K562 (cell line): Measurements from ENCODE around the gene MLLT11. TPM values are rescaled to one million over a fixed set of nuclear protein-coding genes. Genes with fewer than 3 reads are reported as not detected.

ENCODE experiments used
- AFF1 ChIP-seq, 2 experiments: fragments of 450-650 bp; IDR thresholded peaks; 2 replicates each; pipeline ENCODE4 v1.6.1; 2018; ENCODE audit warnings: mild to moderate bottlenecking in 2 of 2, low read depth in 1 of 2; ENCODE audit not compliant: partially characterized antibody in 2 of 2
- C11orf30 ChIP-seq: fragments of 450-650 bp; IDR thresholded peaks from 2 replicates; pipeline ENCODE4 v1.6.1; 2016; ENCODE audit warnings: low read depth, mild to moderate bottlenecking
- CTCF ChIP-seq, 3 experiments: IDR thresholded peaks in 2 of 3; conservative IDR thresholded peaks in 1 of 3; 2 replicates each; pipeline ENCODE4 v1.5.1; 2011 to 2012; ENCODE audit warnings: low read length in 3 of 3, mild to moderate bottlenecking in 3 of 3, control low read depth in 2 of 3, improper control_type of control experiment in 1 of 3, inconsistent platforms in 1 of 3, low read depth in 1 of 3, mixed read lengths in 1 of 3, moderate library complexity in 1 of 3; ENCODE audit not compliant: insufficient read depth in 2 of 3
- DPF2 ChIP-seq: fragments of 450-650 bp; IDR thresholded peaks from 2 replicates; pipeline ENCODE4 v1.6.1; 2016
- HDGF ChIP-seq: fragments of 450-650 bp; IDR thresholded peaks from 2 replicates; pipeline ENCODE4 v1.6.1; 2016
- ILK ChIP-seq: fragments of 450-650 bp; IDR thresholded peaks from 2 replicates; pipeline ENCODE4 v1.6.1; 2016; ENCODE audit warnings: missing genetic modification characterization, low read depth, mild to moderate bottlenecking, missing compliant biosample characterization, moderate library complexity, borderline replicate concordance
- MAFF ChIP-seq: IDR thresholded peaks from 2 replicates; pipeline ENCODE4 v1.6.1; 2012; ENCODE audit warnings: low read length, improper control_type of control experiment
- MEIS2 ChIP-seq: fragments of 450-650 bp; IDR thresholded peaks from 2 replicates; pipeline ENCODE4 v1.6.1; 2014; ENCODE audit warnings: mild to moderate bottlenecking; ENCODE audit not compliant: partially characterized antibody
- NCOA2 ChIP-seq, 2 experiments: fragments of 450-650 bp; IDR thresholded peaks; 2 replicates each; pipeline ENCODE4 v1.6.1; 2018; ENCODE audit warnings: mild to moderate bottlenecking in 2 of 2, moderate library complexity in 1 of 2; ENCODE audit not compliant: partially characterized antibody in 2 of 2
- NFE2 ChIP-seq: IDR thresholded peaks from 2 replicates; pipeline ENCODE4 v1.6.1; 2014; ENCODE audit warnings: antibody characterized with exemption, low read depth
- RAD21 ChIP-seq, 2 experiments: fragments of 250-450 bp in 1 of 2; fragments of 450-650 bp in 1 of 2; sonication (Bioruptor Pico) in 1 of 2; formaldehyde crosslinking in 1 of 2; IDR thresholded peaks in 1 of 2; conservative IDR thresholded peaks in 1 of 2; 2 replicates each; pipeline versions ENCODE4 v1.4.0 to v1.8.0; 2020 to 2022; ENCODE audit warnings: mild to moderate bottlenecking in 2 of 2, moderate library complexity in 1 of 2
- SMAD1 ChIP-seq: fragments of 150-350 bp; IDR thresholded peaks from 2 replicates; pipeline ENCODE4 v1.6.1; 2014; ENCODE audit warnings: low read length, low read depth; ENCODE audit not compliant: partially characterized antibody
- SMARCA4 ChIP-seq: fragments of 450-650 bp; IDR thresholded peaks from 2 replicates; pipeline ENCODE4 v1.6.1; 2016
- SNIP1 ChIP-seq: fragments of 450-650 bp; IDR thresholded peaks from 2 replicates; pipeline ENCODE4 v1.7.1; 2017; ENCODE audit warnings: low read depth, mild to moderate bottlenecking
- TAF1 ChIP-seq: IDR thresholded peaks from 2 replicates; pipeline ENCODE4 v1.6.1; 2011; ENCODE audit warnings: mild to moderate bottlenecking, low read length, moderate library complexity; ENCODE audit not compliant: insufficient read depth, control insufficient read depth, severe bottlenecking; ENCODE audit errors: extremely low read depth
- ZNF445 ChIP-seq: fragments of 250-450 bp; sonication (Bioruptor Pico); IDR thresholded peaks from 2 replicates; pipeline ENCODE4 v1.4.0; 2020; ENCODE audit warnings: low read depth, mild to moderate bottlenecking, moderate library complexity
- ZNF511 ChIP-seq: sonication (generic); formaldehyde crosslinking; IDR thresholded peaks from 2 replicates; pipeline ENCODE4 v1.8.0; 2022; ENCODE audit warnings: mild to moderate bottlenecking, missing genetic modification reagents
- ZNF639 ChIP-seq, 2 experiments: fragments of 200-800 bp in 1 of 2; sonication (Bioruptor generic) in 1 of 2; sonication (generic) in 1 of 2; formaldehyde crosslinking in 1 of 2; IDR thresholded peaks in 1 of 2; conservative IDR thresholded peaks in 1 of 2; 2 replicates each; pipeline versions ENCODE4 v1.5.0 to v1.6.1; 2016 to 2020; ENCODE audit warnings: missing compliant biosample characterization in 1 of 2, missing genetic modification characterization in 1 of 2, missing genetic modification reagents in 1 of 2
- polyA plus RNA-seq, 8 experiments: library from polyadenylated mRNA; depleted of rRNA in 4 of 8; stranded (reverse) in 5 of 8; unstranded in 3 of 8; fragments of >200 nt; fragmentation: Nextera tagmentation in 2 of 8; fragmentation: Illumina TruSeq in 1 of 8; extraction: Ambion mirVana in 2 of 8; extraction: Trizol in 1 of 8; gene quantifications; 2 replicates each; pipeline versions ENCODE4 v1.2.1 to v1.2.3, GENCODE V29; 2011 to 2014; ENCODE audit warnings: inconsistent platforms in 1 of 8, missing spikeins in 1 of 8
- total RNA-seq, 7 experiments: library from RNA; depleted of rRNA in 6 of 7; stranded (reverse); fragments of >200 nt in 6 of 7; fragmentation: Illumina TruSeq in 2 of 7; extraction: Trizol in 2 of 7; gene quantifications; 2 replicates each; pipeline versions ENCODE4 v1.2.1 to v1.2.3, GENCODE V29; 2011 to 2021; ENCODE audit warnings: low replicate concordance in 1 of 7

Gene MLLT11
- total and polyA plus RNA-seq, 9 of the 15 experiments (the other 6 are each of a cell fraction or from before 2014, with no cell fraction given) = 12.1 to 91.0 (median 22.0) TPM

GRCh38 chr1:151060657-151061421 is 642 bp downstream of the MLLT11 start (continued):
- peak in 1 of 2 experiments; percentile 10; a peak in 1 of 4 replicates for TF ChIP-seq RAD21 (CRISPR knock-in tag; conservative IDR thresholded peaks at IDR 0.05 in 1 of 2, IDR thresholded peaks at IDR 0.05 in 1 of 2)
- TF ChIP-seq ZNF445 = no peak
- TF ChIP-seq C11orf30 = peak; percentile 57
- TF ChIP-seq NCOA2 (IDR thresholded peaks at IDR 0.05; ENCODE audit: partially characterized antibody in 2 of 2) = peak in 1 of 2 experiments; percentile 43
- peak; percentile 73 for TF ChIP-seq NFE2
- TF ChIP-seq AFF1 (IDR thresholded peaks at IDR 0.05; ENCODE audit: low read depth in 1 of 2, partially characterized antibody in 2 of 2) = peak in 1 of 2 experiments; percentile 36
- TF ChIP-seq HDGF = 0 out of 2 replicates have a peak, but pooled peaks have one; percentile 41
- no peak for TF ChIP-seq SMAD1
- 0 out of 2 replicates have a peak, but pooled peaks have one; percentile 30 for TF ChIP-seq MAFF
- TF ChIP-seq ZNF511 (CRISPR knock-in tag) = no peak
- no peak for TF ChIP-seq ILK (tag)
- 0 out of 2 replicates have a peak, but pooled peaks have one; percentile 31 for TF ChIP-seq SMARCA4
- no peak for TF ChIP-seq SNIP1
- no peak for TF ChIP-seq MEIS2
- no peak for TF ChIP-seq ZNF639 (CRISPR knock-in tag; conservative IDR thresholded peaks at IDR 0.05 in 1 of 2, IDR thresholded peaks at IDR 0.05 in 1 of 2)
- TF ChIP-seq DPF2 = peak; percentile 38; the same call in 1 of the 2 replicates
- TF ChIP-seq CTCF (IDR thresholded peaks at IDR 0.05 in 2 of 3, conservative IDR thresholded peaks at IDR 0.05 in 1 of 3; ENCODE audit: insufficient read depth in 2 of 3, low read depth in 1 of 3, low read length in 3 of 3) = 0 out of 6 replicates have a peak, but pooled peaks of 1 of the 3 experiments have one; percentile 12
- peak; percentile 12 for TF ChIP-seq TAF1
